Measurements from ENCODE around the gene APCDD1. TPM values are rescaled to one million over a fixed set of nuclear protein-coding genes. Genes with fewer than 3 reads are reported as not detected.

The APCDD1 gene
- total RNA-seq, 4 donors from 2014 or later: 47.6 to 191 (median 118) TPM

GRCh38 chr18:10412933-10413332, 41.5 kb upstream of the APCDD1 start:
- no peak for TF ChIP-seq CTCF (IDR thresholded peaks at IDR 0.05; ENCODE audit: low read depth)

DNA sequence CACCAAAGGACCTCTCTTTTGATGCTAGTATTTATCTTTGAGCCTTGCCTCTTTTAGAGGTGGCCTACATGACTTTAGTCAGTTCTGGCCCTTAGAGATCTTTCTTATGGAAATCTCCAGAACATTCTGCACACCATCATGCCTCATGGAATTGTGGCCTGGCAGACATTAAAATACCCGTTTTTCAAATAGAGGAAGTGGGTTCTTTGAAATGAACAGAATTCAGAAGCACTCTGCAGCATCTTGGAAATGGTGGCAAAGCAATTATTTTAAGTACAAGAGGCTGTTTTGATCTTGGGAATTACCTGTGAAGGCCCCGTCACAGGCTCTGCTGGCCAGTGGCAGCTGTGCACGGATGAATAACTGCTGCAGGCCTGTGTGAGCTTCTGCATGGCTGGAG, 40.7 kb upstream of the APCDD1 start:
- TF ChIP-seq CTCF (IDR thresholded peaks at IDR 0.05; ENCODE audit: low read depth): no peak

GRCh38 chr18:10414293-10414842, 40.1 kb upstream of the APCDD1 start:
- TF ChIP-seq CTCF (IDR thresholded peaks at IDR 0.05; ENCODE audit: low read depth): no peak

GRCh38 chr18:10416065-10416464, 38.4 kb upstream of the APCDD1 start:
- no peak for TF ChIP-seq CTCF (IDR thresholded peaks at IDR 0.05; ENCODE audit: low read depth)

DNA sequence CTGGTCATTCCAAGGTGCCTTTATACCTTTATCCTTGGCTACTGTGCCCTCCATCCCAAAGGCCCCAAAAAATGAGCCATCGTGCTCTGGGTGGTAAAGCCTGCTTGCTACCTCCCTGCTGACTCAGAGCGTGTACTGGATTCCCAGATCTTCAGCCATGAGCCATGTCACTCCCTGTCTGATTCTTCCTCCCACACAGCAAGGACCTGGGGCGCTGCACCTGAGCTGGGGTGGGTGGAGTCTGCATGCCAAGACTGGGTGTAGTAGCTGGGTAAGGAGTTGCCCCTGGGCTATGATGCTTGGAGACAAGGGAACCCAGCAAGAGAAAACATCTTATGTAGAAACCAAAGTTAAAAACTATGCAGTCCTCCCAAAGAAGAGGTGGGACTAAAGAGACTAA, 37.2 kb upstream of the APCDD1 start:
- TF ChIP-seq CTCF (IDR thresholded peaks at IDR 0.05; ENCODE audit: low read depth): no peak

DNA sequence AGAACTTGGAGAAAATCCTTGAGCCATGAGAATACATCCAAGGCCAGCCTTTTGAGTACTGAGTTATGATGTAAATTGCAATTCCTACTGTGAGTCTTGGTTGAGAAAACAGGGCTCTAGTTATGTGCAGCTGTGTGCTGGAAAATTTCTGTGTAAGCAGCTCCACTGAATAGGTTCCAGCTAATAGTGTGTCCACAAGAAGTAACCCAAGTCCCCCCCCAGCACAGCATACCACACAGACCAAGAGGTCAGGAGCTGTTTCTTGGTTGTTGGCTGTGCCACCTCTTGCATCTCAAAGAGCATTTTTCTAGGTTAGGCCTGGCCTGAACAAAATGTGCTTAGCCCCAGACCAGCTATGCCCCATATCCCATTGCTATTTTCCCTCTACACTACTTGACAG, 36.8 kb upstream of the APCDD1 start:
- no peak for TF ChIP-seq CTCF (IDR thresholded peaks at IDR 0.05; ENCODE audit: low read depth)

GRCh38 chr18:10418836-10419235, 35.6 kb upstream of the APCDD1 start:
- TF ChIP-seq CTCF (IDR thresholded peaks at IDR 0.05; ENCODE audit: low read depth): no peak
